Islet precursor cell (in vitro differentiated cells): ENCODE results near the gene CASKIN2.
A peak's percentile ranks its signal among the peaks of the same experiment; 100 is the strongest.
"Not testable (repeated sequence)": the region's sequence is repeated elsewhere in the genome, so short reads cannot be mapped to it uniquely, and the experiment has no call there.

Source experiments
- DNase-seq: peaks from one replicate; pipeline ENCODE4 v3.0.0-alpha.2; 2018

Gene CASKIN2

DNA sequence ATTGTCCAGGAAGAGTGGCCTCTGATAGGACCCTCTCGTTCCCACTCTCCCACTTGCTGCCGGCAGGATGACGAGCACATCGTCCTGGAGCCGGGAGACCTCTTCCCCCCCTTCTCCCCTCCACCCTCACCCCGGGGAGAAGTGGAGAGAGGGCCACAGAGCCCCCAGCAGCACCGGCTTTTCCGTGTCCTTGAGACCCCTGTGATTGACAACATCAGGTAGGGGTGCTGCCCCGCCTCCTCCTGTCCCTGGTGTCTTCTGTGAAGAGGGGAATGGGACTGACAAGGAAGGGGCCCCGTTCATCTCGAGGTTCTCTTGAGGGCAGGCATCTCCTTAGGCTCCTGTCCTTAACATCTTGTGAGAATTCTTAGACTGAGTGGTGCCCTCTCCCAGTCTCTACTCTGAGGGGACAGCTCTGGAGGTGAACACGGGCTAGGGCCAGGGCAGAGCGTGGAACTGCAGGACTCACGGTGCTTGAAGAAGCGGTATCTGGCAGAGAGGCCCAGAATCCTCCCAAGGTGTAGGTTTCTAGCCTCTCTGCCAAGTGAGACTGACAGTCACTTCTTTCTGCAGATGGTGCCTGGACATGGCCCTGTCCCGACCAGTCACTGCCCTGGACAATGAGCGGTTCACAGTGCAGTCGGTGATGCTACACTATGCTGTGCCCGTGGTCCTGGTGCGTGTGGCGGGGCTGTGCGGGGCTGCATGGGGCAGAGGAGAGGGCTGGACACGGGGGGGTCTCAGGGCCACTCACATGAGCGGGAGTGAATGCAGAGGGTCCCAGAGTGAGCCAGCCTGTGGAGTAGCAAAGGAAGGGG, 26.4 kb downstream of the CASKIN2 start:
- no peak for DNase-seq

DNA sequence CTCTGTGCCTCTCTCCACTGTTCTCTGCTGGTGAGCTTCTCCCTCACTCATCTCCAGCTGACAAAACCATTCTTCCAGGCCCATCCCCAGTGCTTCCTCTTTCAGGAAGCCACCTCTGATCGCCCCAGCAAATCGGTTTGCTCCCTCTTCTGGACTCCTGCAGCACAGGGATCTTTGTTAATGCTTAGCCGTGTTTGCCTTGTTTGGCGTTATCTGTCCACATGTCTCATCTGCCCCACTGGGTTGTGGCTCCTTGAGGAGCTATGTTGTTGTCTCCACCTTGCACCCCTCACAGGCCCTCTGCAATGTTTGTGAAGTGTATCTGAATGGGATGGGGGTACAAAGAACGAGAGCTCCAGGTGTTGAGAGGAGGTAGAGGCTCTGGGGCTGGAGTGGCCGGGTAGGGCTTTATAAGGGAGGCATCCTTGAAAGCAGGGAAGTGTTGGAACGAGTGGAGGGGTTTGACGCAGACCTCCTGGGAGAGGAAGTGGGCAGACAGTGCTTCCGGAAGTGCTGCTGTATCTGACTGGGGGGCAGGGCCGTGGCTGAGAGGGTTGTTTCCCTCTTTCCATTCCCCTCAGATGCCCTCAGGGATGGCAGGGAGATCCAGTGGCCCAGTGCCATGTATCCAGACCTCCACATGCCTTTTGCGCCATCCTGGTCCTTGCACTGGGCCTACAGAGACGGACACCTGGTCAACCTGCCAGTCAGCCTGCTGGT, 27.8 kb downstream of the CASKIN2 start:
- DNase-seq, result no peak

DNA sequence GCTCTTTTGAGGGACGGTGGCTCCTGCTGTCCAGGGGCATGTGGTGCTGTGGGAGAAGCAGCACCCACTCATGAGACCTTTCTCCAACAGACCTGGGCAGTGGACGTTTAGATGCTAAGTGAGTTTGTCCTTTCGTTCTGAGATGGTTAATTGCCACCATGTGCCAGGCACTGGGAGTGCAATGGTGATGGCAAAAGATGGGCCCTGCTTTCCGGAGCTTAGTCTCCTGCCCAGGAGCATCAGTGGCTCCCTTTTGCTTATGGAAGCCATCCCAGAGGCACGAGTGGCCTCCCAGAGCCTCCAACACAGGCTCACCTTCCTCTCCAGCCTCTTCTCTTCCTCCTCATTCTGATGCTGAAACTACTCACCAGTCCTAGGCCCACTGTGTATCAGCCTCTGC, 28.4 kb downstream of the CASKIN2 start:
- no peak for DNase-seq

DNA sequence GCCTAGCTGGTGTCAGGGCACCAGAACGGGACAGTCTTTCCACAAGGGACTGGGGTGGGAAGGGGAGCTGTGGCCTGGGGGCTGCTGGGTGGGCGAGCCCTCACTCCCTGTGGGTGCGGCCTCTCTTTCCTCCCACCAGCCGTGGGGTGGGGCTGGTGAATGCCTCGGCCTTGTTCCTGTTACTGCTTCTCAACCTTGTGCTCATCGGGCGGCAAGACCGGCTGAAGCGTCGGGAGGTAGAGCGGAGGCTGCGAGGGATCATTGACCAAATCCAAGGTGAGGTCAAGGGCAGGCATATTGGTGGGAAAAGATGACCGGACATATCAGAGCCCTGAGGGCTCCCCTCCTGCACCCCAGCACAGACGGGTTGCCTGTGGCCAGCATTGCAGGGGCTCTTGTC, 29.2 kb downstream of the CASKIN2 start:
- DNase-seq, result no peak

DNA sequence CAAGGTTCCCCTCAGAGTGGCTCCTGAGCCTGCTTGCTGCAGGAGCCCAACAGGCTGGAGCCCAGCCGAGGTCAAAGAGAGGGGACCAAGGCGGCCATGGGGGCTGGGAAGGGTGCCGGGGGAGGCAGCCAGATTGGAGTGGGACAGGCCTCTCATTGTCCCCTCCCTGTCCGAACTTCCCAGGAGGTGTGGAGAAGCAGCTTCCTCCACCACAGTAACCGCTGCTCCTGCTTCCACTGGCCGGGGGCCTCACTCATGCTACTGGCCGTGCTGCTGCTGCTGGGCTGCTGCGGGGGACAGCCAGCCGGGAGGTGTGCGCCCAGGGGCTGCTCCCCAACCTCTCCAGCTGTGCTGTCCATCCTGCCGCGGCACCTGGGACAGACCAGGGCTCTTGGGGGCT, 29.6 kb downstream of the CASKIN2 start:
- no peak for DNase-seq

DNA sequence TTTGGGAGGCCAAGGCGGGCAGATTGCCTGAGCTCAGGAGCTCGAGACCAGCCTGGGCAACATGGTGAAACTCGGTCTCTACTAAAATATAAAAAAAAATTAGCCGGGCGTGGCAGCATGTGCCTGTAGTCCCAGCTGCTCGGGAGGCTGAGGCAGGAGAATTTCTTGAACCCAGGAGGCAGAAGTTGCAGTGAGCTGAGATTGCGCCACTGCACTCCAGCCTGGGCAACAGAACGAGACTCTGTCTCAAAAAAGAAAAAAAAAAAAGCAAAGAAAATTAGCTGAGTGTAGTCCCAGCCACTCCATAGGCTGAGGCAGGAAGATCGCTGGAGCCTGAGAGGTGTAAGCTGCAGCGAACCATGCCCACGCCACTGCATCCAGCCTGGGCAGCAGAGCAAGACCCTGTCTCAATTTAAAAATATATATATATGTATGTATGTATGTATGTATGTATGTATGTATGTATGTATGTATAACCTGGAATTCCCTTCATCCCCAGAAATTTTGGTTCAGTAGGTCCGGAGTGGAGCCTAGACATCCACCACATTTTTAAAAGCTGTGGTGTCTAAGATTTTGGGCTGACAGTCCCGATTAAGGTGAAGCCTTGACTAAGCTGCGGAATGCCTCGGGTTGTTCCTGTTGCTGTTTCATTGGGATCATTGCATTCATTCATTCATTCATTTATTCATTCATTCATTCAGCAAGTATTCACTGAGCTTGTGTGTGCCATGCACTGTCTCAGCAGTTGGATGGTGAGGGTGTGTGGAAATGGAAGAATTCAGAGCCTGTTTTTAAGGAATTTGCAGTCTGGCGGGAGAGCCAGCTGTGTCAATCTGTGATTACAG, 33.0 kb downstream of the CASKIN2 start:
- no peak for DNase-seq

DNA sequence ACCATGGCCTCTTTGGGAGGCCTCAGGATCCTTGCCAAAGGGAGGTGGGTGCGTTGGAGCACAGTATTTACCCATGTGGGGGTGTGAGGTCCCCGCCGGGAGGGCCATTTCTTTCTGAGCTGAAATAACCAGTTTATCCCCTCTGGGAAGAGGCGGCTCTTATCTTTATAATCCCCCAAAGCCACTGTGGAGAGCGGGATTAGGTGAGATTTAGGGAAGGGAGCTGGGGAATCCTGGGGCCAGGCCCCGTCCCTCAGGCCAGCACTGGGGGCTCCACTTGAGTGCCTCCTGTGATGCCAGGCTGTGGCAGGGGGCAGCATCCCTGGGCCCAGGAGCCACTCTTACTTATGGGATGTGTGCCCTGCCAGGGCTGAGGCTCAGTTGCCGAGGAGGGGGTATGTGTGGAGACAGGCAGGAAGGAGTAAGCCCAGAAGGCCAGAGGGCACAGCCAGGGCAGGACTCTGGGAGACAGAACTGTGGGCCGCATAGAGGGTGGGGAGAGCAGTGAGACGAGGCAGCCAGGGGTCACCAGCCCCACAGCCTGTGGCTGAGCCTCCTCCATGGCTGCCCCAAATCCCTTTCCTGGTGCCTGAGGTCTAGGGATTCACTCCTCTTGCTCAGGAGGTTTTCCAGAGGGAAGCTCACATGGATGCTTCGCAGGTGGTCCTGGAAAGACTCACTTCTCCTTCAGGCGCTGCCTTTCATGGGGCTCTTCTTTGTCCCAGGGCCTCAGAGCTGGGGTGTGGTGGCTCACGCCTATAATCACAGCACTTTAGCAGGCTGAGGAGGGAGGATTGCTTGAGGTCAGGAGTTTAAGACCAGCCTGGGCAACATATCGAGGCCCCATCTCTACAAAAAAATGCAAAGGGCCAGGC, 33.9 kb downstream of the CASKIN2 start:
- DNase-seq, result no peak

DNA sequence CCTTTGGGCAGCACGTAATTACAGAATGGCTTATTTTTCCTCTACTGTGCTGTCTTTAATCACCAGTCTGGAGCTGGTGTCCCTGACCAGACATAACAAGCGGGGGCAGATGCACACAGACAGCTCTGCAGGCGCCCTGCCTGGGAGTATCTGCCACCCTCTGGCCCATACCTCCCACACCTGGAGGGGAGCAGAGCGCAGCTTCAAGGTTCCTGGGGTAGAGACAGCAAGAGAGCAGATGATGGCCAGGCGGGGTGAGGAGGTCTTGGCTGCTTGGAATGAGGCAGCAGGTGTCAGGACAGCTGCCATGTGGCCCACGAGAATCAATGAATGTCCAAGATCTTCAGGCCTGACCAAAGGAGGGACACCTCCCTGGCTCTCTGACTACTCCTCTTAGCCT, 35.1 kb downstream of the CASKIN2 start:
- DNase-seq, result no peak

DNA sequence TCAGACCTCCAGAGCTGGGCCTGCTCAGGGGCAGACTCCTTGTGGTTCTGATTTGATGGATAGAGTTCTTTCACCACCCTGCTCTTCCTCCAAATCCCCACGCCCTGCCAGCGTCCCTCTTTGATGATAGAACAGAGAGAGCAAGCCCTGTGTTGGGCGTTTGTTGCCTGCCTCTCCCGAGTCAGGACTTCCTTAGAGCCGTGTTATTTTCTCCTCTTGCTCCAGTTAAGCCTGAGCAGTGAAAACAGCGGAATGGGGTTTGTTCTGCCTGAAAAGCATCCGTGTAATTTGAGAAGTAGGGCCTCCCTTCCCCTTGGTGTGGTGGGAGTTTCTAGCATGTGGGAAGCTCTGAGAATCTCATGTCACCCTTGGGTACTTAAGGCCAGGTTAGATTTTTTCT, 36.8 kb downstream of the CASKIN2 start:
- no peak for DNase-seq

DNA sequence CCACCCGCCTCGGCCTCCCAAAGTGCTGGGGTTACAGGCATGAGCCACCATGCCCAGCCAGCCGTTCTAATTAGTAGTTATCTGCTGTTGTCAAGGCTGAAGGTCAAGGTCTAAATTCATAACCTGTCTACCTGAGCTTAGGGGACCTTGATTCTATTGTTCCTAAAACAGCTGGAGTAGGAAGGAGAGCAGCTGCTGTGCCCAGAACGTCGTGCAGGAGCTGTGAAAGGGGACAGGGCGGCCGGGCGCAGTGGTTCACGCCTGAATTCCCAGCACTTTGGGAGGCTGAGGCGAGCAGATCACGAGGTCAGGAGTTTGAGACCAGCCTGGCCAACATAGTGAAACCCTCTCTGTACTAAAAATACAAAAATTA, 37.9 kb downstream of the CASKIN2 start:
- DNase-seq, result not testable (repeated sequence)

DNA sequence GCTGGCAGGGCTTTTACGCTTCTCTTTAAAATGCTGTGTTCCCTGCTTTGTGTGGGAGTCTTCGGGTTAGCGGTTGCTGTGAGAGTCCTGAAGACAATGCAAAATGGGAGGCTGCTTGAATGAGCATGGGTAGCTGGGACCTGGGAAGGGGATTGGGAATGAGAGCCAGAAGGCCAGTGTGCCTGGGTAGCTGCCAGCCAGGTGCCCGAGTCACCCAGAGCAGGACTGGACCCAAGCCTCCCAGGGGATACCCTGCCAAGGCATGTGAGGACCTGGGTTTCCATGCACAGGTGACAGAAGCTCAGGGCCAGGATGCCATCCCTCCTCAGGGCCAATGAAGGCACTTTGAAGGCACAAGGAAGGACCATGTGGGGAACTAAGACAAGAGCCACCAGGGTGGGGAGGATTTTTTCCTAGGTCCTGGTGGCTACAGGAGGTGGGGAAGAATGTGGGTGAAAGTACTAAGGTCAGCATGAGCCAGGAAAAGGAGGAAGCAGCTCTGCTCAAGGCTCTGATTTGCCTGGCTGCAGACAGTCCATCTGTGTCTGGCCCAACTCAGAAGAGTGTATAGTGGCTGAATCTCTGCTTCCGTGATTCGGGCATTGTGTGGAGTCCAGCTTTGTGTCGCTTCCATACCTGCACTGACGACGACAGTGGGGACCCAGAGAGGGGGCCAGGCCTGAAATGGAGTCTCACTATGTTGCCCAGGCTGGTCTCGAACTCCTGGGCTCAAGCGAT, 38.4 kb downstream of the CASKIN2 start:
- no peak for DNase-seq

DNA sequence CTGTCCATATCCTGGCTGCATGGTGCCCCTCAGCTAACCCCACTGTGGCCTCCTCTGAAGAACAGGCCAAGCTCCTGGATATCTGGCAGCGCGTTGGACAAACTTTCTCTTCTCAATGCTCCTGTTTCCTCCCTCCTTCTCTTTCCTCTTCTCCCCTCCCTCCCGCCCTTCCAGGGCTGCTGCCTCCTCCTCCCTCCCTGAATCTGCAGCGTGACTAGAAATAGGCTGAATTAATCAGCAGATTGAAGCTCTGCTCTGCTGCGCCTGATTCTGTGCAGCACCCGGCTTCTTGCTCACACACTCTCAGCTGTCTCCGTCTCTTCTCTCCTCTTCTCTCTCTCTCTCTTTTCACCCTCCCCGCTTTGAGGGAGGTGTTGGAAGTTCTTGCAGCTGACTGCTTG, 39.1 kb downstream of the CASKIN2 start:
- no peak for DNase-seq

DNA sequence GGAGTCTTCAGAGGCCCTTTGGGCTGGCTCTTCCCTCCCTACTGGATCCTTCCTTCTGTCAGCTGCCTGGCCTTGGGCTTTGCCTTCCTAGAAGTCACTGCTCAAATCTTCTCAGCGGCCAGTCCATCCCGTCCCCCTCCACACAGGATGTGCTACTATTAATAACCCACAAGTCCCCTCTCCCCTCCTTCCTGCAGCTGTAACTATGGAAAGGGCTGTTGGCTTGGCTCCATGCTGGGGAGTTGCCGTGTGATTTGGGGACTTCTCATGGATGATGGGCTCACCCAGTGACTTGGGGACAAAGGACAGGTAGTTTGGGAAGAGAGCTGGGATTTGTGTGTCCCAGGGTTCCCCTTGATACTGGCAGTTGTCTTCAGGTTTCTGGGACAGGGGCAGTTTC, 39.5 kb downstream of the CASKIN2 start:
- no peak for DNase-seq

DNA sequence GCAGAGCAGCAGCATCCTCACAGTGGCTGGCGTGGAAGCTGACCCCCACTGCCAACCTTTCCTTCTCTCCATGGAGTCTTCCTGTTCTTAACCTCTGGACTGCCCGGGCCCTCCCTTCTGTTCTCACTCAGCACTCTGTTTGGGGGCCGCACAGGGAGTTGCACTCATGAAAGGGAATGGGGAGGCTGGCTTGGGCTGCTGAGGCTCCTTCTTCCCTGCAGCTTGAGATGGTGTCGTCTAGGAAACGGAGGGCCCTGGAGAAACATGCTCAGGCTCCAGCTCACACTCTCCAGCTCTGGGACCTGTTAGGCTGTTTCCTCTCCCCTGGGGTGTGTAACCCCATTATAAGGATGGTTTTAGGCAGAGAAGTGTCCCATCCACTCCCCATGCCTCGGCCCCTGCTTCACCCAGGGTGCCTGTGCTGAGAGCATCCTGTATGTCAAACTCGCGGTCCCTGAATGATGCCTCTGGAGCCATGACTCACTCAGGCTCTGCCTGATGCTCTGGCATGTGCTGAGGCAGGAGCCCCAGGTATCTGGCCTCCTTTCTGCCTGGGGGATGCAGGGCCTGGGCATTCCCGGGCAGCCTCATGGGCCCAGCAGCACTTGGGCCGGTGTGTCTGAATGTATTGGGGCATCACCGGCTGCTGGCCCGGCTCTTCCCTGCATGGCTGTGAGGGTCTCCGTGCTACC, 40.0 kb downstream of the CASKIN2 start:
- DNase-seq, result peak; percentile 64

DNA sequence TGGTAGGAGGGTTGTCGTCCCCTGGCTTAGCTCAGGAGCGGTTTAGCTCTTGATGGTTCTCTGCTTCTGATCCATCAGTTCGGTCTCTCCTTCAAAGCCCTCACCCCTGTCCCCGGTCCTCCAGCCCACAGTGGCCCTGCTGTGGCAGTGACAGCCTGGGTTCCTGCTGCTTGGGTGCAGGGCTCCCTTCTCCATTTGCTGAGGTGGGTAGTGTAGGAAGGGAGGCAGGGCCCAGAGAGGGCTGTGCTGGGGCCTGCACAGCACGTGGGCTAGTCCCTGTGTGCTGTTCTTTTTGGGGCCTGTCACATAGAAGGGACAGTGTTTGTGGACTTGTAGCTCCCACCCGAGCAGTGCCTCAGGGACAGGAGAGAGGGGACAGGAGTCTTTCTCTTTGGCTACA, 40.6 kb downstream of the CASKIN2 start:
- DNase-seq, result no peak

DNA sequence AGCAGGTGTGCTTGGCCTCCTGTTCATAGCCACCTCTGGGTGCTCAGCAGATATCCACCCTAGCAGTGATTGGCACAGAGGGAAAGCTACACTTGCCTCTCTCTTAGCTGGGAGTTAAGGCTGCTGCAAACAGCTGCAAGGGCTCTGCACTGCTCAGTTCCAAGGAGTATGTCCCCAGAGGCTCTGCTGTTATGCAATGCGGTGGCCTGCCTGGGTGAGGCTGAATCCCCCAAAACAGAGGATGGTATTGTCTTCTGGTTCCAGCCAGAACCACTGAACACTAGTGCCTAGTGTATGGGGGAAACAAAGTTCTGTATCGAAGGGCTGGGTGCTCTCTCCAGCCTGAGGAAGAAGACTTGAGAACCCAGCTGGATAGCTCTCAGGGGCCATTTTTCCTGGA, 42.1 kb downstream of the CASKIN2 start:
- DNase-seq, result no peak

DNA sequence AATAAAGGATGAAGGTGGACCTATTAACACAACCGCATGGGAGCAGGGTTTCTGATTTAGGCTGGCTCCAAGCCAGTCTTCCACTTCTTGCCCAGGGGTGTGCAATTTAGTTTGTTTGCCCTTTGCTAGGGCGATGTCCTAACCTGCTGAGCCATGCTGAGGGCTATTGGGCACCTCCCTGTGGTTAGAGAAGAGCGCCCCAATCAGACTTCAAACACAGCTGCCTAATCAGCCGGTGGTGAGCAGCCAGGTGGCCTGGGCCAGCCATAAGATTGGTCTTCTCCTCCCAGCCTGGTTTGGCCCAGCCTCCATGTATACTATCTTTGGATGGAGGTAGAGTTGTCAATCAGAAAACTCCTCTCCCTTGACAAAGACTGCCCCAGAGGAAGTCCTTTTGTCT, 43.2 kb downstream of the CASKIN2 start:
- DNase-seq, result no peak

DNA sequence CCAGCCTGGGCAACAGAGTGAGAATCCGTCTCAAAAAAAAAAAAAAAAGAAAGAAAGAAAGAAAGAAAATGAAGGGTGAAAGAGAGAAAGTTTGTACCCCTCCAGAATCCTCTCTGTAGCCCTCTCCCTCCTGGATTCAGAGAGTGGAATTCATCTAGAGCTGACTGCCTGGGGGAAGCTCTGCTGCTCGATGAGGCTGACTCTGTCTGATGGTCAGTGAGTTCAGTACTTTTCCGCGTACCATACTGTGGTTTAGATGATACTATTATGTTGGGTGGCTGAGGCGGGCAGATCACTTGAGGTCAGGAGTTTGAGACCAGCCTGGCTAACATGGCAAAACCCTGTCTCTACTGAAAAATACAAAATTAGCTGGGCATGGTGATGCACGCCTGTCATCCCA, 44.1 kb downstream of the CASKIN2 start:
- no peak for DNase-seq

DNA sequence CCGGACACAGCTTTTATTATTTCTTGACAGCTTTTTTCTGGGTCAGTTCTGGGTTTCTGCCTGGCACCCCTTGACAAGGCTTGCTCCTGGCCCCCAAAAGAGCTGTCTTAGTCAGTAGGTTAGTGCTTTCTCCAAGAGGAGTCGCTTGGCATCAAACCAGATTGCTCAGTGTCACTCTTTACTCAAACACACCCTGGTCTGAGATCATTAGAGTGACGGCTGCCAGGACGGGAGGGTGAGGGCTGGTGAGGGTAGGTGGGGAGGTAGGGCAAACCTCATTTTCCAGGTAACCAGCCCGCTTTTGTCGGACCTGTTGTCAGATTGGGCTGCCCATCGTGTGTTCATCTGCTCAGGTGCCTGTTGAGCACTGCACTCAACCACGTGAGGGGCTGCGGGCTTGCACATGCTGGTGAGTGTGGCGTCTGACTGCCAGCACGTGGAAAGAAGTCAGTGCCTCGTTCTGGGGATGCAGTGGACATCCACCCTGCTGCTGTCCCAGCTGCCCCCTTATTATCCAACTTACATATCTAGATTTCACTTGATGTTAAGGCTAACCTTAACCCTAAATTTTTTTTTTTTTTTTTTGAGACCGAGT, 46.5 kb downstream of the CASKIN2 start:
- no peak for DNase-seq

DNA sequence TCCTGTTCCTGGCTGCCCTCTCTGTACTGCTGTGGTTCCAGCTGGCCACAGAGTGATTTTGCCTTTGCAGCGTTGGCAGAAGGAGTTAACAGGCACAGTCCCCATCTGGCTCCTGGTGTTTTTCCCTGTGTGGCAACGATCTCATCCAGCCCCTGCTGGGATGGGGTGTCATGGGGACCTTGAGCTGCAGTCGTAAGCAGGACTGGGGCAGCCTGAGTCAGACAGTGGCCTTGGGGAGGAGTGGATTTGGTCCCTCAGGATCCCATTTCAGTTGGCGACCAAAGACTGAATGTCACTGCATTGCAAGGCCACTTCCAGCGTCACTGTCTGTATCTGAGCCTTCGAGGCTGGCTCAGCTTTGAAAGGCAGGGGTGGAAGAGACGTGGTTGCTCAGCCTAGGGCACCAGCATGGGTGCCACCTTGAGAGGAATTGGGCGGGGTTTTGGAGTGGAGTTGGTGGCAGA, 47.0 kb downstream of the CASKIN2 start:
- no peak for DNase-seq

DNA sequence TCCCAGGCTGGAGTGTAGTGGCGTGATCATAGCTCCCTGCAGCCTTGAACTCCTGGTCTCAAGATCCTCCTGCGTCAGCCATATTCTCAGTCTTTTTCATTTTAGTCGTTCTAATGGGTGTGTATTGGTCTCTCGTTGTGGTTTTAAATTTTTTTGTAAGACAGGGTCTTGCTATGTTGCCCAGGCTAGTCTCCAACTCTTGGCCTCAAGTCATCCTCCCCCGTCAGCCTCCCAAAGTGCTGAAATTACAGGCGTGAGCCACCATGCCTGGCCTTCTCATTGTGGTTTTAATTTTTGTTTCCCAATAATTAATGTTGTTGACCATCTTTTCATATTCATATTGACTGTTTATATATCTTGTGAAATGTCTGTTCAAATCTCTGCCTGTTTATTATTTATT, 50.3 kb downstream of the CASKIN2 start:
- DNase-seq, result no peak
